GM21619 (cell line): ENCODE data around the gene CCBE1.
"Not testable (repeated sequence)": the region's sequence is repeated elsewhere in the genome, so short reads cannot be mapped to it uniquely, and the experiment has no call there.

Experiments used
- ATAC-seq: cut with Tn5 transposase; IDR thresholded peaks from one replicate; pipeline ENCODE4 v1.9.1; 2021; ENCODE audit not compliant: unreplicated experiment

Gene CCBE1

GRCh38 chr18:59685501-59685900 lies 11.7 kb downstream of the CCBE1 start:
- no peak for ATAC-seq

DNA sequence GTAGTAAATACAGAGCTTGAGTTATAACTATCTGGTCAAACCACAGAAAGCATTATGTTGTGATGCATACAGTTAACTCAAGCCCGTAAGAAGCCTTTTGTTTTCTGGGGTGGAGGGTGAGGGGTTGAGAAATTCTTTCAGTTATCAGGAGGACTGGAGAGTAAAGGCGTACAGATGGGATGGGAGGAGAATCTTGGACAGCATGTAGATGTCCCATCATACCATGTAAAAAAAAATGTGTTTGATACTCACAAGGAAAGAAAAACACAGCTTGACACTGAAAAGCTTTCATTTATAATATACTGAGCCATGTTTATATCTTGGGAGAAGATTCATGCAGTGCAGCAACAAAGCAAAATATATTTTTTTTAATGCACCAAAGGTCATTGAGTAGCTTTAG lies 12.4 kb downstream of the CCBE1 start:
- no peak for ATAC-seq

GRCh38 chr18:59681521-59682004 lies 15.7 kb downstream of the CCBE1 start:
- no peak for ATAC-seq

DNA sequence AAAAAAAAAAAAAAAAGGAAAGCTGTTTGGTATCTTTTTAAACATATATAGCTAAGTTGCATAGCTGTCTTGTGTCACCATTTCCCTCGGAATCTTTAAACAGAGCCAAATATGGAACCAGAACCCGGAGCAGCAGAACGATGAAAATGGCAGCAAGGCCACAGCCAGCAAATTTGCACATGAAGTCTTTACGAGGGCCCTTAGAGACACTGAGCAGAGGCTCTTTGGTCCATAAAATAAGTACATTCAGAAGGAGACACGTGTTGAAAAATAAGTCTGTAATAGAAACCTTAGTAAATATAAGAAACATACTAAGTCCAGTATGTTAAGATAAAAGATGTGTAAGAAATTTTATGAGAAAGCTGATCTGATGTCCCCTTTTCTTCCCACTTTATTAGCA lies 16.2 kb downstream of the CCBE1 start:
- ATAC-seq = no peak

GRCh38 chr18:59675346-59675745 lies 21.9 kb downstream of the CCBE1 start:
- ATAC-seq = no peak

DNA sequence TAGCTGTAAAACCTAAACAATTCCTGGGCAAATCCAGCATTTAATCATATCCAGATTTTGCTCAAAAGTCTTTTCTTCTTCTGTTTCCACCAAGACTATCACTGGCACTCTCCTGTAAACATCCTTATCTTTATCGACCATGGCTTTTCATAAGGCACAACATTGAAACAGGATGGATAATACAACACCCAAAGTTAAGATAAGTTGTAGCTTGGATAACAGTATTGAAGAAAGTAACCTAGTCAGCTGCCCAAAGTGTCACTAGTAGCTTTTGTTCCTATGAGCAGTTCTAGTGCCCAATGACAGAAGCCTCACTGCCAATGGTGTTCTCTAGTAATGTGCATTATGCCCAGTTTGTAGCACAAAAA lies 22.3 kb downstream of the CCBE1 start:
- no peak for ATAC-seq

DNA sequence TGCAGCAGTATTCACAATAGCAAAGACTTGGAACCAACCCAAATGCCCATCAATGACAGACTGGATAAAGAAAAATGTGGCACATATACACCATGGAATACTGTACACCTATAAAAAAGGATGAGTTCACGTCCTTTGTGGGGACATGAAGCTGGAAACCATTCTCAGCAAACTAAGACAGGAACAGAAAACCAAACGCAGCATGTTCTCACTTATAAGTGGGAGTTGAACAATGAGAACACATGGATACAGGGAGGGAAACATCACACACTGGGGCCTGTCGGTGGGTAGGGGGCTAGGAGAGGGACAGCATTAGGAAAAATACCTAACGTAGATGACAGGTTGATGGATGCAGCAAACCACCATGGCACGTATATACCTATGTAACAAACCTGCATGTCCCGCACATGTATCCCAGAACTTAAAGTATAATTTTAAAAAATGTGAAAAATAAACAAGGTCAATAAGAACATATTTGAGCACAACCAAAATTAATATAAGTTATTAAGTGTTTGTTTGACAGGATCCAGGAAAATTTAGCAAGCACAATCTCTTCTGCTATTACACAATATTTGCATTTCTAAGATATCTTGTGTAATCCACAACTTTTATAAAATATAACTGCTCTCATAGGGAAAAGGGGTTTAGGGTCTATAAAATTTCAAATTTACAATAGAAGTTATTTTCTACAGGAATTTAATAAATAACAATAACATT lies 22.9 kb downstream of the CCBE1 start:
- ATAC-seq = no peak

- no peak for ATAC-seq
These were observed 24.9 kb downstream of the CCBE1 start for GRCh38 chr18:59672235-59672711.

DNA sequence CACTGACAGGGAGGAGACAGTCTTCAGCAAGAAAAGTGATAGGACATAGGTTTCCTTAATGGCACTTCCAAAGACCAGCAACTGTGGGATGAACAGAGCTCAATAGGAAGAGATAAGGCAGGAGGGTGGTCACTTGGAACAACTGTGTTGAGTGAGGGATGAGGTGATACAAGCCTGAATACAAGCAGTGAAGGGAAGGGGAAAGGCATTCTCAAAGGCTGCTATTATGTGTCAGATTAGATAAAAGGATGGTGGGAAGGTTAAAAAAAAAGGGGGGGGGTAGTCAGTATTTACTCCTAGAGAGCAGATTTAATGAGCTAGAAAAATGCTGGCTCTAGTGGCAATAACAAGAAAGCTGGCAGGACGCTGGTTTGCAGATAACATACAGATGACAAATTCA lies 25.7 kb downstream of the CCBE1 start:
- no peak for ATAC-seq

DNA sequence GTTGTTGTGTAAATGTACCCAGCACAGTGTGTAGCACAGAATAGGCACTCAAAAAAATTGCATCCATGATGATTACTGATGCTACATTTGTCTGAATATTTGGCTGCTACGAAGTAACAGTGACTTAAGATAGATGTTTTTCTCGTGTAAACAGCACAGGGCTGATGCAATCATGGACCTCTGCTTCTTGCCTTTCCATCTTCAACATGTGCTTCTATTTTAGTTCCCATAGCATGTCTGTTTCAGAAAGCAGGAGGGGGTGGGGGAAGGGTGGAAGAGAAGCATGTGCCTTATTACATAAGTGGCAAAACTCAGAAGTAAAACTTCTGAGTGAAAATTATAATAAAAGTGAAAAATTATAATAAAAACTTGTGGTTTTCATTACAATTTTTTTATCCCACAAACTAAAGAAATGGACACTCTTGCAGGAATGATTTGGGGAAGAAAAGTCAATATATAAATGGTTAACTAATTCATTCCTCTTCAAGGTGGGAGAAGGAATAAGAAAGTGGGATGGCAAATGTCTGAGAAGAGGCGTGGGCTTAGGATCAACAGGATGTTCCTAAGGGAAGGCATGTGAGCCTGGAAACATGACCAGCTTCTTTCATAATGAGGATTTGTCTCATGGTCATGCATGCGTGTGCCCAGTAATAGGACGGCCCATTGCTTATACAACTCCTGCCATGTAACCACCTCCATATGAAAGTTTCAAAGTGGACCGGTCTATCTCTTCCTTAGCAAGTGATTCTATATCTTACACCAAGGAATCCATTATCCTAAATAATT lies 27.2 kb downstream of the CCBE1 start:
- no peak for ATAC-seq

DNA sequence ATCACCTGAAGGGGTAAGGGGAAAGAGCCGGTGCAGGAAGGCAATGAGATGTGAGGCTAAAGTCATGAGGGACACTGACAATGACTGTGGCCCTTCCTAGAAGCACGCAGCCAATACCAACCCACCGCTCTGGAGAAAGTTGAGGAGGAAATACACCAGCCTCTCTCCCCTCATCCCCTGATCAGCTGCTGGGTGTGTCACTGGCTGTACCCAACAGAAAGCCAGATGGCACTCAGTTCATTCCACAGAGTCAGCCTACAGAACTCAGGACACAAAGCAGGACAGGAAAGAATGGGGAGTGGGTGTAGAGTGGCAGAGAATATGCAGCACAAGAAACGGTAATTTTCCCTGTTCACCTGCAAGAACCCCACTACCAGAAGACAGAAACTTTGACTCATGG lies 29.7 kb downstream of the CCBE1 start:
- no peak for ATAC-seq

DNA sequence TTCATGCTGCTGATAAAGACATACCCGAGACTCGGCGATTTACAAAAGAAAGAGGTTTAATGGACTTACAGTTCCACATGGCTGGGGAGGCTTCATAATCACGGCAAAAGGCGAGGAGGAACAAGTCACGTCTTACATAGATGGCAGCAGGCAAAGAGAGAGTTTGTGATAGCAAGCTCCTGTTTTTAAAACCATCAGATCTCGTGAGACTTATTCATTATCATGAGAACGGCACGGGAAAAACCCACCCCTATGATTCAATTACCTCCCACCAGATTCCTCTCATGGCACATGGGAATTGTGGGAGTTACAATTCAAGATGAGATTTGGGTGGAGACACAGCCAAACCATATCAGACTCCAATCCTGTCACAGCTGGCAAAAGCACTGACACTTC lies 31.2 kb downstream of the CCBE1 start:
- ATAC-seq = not testable (repeated sequence)

DNA sequence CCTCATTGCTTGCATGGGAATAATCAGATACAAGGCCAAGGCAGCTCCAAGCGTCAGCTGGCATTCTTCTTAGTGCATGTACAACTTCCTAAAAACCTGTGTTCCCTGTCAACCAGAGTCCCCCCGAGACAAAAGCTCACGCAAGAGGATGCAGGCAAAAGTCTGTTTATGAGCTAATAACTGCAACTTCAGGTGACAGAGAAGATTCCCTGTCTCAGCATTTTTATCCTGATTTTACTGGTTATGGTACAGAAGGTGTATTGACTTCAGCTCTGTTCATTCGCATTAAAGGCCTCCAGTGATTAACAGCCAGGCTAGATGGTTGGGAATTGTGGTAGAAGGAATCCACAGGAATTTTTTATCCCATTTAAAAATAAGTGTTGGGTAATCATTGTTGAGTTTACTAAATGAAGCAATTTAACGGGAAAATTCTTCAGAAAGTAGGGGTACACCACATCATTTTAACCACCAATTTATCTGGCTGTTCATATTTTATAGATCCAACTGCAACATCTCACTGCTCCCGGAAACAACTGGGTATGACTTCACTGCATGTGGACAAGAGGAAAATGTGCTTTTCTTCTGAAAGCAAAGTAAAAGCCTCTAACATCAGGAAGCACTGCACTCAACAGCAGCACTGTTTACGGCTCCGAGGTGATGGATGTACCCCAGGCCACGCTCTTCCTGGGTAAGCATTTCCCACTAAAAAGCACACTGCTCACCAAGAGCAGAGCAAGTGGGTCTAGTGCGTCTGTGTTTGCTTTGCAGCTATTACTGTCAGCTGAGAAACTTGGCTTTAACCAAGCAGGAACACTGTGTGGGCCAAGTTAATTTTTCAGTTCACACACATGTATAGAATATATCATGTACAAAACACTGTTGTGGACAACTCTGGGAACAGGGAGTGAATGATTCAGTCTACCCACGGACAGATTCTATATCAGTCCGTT lies 31.9 kb downstream of the CCBE1 start:
- ATAC-seq = no peak

- ATAC-seq = no peak
These were observed 32.9 kb downstream of the CCBE1 start for GRCh38 chr18:59664329-59664728.

DNA sequence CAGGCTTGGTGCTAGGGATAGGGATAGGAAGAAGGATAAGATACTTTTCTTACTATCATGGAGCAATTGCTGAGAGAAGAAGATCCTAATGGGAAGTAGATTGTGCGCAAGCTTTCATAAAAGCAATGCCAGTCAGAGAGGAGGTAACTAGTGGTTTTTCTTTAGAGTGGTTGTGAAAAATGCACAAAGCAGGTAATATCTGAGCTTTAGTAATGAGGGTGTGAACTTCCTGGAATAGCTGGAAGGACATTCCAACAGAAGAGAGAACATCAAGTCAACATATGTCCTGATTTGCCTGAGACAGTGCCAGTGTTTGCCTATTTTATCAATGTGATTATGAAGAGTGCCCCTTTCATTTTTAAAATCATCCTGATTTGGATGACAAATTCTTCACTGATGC lies 34.1 kb downstream of the CCBE1 start:
- ATAC-seq = no peak

DNA sequence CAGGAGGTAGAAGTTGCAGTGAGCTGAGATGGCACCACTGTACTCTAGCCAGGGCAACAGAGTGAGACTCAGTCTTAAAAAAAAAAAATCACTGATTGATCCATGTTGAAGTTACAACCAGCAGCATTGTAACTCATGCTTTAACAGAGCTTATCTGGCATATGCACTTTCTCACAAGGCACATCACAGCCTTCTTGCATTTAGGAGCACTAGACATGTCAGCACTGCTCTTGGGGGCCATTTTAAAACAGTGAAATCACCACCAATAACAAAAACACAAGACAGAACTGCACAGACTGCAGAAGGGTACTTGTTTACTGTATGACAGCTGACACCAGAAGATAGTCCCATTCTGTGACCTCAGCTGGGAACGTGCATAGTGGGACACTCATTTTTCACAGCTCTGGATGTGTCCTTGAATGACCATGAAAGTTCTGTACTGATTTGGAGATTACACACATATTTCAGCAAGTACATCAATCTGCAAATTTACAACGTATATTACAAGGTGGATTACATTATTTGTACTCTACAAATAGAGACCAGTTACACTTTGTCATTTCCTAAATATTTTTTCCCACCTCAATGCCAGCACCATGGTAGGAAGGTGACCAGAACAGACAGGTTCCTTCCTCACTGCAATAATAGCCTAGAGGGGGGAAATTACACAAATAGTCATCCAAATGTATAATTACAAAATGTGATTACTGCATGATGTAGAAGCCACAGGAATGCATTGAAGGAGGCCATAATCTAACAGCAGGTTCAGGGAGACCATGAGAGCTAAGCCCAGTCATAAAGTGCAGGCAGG lies 35.1 kb downstream of the CCBE1 start:
- no peak for ATAC-seq

DNA sequence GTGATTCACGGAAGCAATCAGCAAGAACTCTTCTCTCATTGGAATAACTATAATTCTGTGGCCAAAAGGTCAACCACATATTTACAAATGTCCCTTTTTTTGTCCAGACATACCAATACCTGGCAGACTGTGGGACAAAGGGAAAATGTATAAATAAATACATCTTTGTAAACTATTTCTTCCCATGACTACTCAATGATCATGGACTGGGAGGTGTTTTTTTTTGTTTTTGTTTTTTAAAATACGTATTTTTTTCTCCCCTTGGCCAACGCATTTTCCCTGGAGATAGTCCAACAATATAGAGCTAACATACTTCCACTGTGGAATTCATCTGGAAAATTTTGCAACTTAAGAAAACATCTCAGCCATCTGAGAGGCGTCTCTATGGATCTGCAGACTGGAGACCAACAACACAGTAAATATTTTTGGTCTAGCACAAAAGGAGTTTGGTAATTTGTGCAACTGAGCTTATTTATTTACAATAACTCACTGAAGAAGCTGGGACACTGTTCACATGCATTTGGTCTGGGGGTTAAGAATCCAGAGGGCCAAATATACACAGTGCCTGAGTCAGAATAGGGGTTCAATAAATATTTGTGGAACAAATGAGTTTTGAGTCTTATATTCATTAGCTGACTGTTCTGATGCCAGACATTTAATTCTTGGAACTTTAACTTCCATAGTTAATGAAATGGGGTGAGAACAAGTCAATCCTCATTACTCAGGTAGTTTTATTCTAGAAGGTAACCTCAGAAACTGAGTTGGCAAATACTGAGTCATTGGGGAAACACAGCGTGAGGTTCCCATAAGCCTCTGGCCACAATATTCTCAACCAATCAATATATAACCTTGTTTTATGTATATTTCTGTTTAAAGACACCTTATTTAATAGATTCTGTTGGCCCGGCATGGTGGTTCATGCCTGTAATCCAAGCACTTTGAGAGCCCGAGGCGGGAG lies 36.2 kb downstream of the CCBE1 start:
- ATAC-seq = no peak

GRCh38 chr18:59660366-59660765 lies 36.9 kb downstream of the CCBE1 start:
- no peak for ATAC-seq

GRCh38 chr18:59659508-59660170 lies 37.6 kb downstream of the CCBE1 start:
- no peak for ATAC-seq
